CD4-positive, alpha-beta T cell treated with Interleukin-6 at 100 ng/mL for 8 hours (primary cell): ENCODE results near the gene SH3GL1.
"Not testable (repeated sequence)": the region's sequence is repeated elsewhere in the genome, so short reads cannot be mapped to it uniquely, and the experiment has no call there.

Experiments used
- DNase-seq: peaks from one replicate; pipeline ENCODE4 v3.0.0-alpha.2; 2020; ENCODE audit warnings: mixed read lengths, low spot score

SH3GL1 gene

GRCh38 chr19:4342615-4343369, 57.6 kb downstream of the SH3GL1 start:
- peak; percentile 97 for DNase-seq

GRCh38 chr19:4342314-4342614, 58.1 kb downstream of the SH3GL1 start:
- DNase-seq = no peak

GRCh38 chr19:4338441-4339355, 61.6 kb downstream of the SH3GL1 start, which contains the start of gene STAP2:
Gene STAP2, minus strand, starts transcription at chr19:4338827. Its CDS starts 74 bp downstream, at chr19:4338753.
- DNase-seq = no peak

- DNase-seq = no peak
Observed at GRCh38 chr19:4337906-4338440, 62.4 kb downstream of the SH3GL1 start.

GRCh38 chr19:4334929-4335570, 65.3 kb downstream of the SH3GL1 start:
- no peak for DNase-seq

GRCh38 chr19:4329858-4330257, 70.5 kb downstream of the SH3GL1 start:
- DNase-seq = no peak

GRCh38 chr19:4328991-4329681, 71.2 kb downstream of the SH3GL1 start:
- not testable (repeated sequence) for DNase-seq

GRCh38 chr19:4328243-4328990, 71.9 kb downstream of the SH3GL1 start:
- DNase-seq = peak; percentile 97

GRCh38 chr19:4327877-4328242, 72.5 kb downstream of the SH3GL1 start:
- no peak for DNase-seq

- peak; percentile 65 for DNase-seq
Observed at GRCh38 chr19:4327252-4327876, 73.0 kb downstream of the SH3GL1 start.

GRCh38 chr19:4326837-4327251, 73.5 kb downstream of the SH3GL1 start:
- no peak for DNase-seq

GRCh38 chr19:4326215-4326836, 74.0 kb downstream of the SH3GL1 start:
- no peak for DNase-seq

- DNase-seq = no peak
Observed at GRCh38 chr19:4324228-4324627, 76.1 kb downstream of the SH3GL1 start.

- DNase-seq = no peak
Observed at GRCh38 chr19:4323692-4324091, 76.7 kb downstream of the SH3GL1 start.

GRCh38 chr19:4322942-4323665, 77.2 kb downstream of the SH3GL1 start:
- DNase-seq = no peak

- no peak for DNase-seq
Observed at GRCh38 chr19:4320419-4320818, 79.9 kb downstream of the SH3GL1 start.

- DNase-seq = no peak
Observed at GRCh38 chr19:4319067-4319718, 81.2 kb downstream of the SH3GL1 start.

- DNase-seq = no peak
Observed at GRCh38 chr19:4318460-4318859, 81.9 kb downstream of the SH3GL1 start.

- DNase-seq = no peak
Observed at GRCh38 chr19:4316956-4317355, 83.4 kb downstream of the SH3GL1 start.
